ENCODE measurements around the gene TMTC1.

DNA sequence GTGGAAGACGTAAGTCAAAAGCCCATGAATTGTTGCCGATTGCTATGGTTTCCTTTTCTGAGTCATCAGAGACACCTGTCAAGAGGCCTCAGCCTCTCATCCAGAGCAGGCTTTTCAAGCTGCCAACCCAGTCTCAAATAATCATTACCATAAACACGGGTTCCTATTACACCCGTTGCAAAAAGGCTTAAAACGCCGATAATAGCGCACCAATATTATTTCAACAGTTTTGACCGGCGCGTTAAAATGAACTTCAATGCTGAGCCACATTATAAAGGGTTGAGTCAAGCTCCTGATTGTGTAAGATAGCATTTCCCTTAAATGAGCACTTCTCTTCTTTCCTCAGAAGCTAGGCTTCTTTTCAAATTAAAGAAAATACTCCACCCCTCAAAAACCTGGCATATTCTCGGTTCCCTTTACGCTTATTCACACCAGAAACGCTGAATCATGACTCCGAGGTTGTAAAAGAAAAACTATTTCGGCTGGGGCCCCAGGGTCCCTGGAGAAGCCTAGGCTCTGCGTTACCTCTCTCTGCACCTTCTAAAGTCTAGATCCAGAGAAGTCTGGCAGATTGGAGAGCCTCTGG, 1.4 kb downstream of the TMTC1 start:
- TF ChIP-seq, protein P1, sequence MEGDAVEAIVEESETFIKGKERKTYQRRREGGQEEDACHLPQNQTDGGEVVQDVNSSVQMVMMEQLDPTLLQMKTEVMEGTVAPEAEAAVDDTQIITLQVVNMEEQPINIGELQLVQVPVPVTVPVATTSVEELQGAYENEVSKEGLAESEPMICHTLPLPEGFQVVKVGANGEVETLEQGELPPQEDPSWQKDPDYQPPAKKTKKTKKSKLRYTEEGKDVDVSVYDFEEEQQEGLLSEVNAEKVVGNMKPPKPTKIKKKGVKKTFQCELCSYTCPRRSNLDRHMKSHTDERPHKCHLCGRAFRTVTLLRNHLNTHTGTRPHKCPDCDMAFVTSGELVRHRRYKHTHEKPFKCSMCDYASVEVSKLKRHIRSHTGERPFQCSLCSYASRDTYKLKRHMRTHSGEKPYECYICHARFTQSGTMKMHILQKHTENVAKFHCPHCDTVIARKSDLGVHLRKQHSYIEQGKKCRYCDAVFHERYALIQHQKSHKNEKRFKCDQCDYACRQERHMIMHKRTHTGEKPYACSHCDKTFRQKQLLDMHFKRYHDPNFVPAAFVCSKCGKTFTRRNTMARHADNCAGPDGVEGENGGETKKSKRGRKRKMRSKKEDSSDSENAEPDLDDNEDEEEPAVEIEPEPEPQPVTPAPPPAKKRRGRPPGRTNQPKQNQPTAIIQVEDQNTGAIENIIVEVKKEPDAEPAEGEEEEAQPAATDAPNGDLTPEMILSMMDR (IDR thresholded peaks at IDR 0.05), result no peak
- TF ChIP-seq POLR2A (IDR thresholded peaks at IDR 0.05), result no peak
